Colonic mucosa (tissue), 4 donors: ENCODE results near the gene NLRP9. TPM values are rescaled to one million over a fixed set of nuclear protein-coding genes. Genes with fewer than 3 reads are reported as not detected.
A peak's percentile ranks its signal among the peaks of the same experiment; 100 is the strongest.

ENCODE experiments used
- DNase-seq: peaks from one replicate; pipeline ENCODE4 v3.0.0-alpha.2; 2020
- H3K27ac ChIP-seq: fragments of 200-600 bp; one replicate; pipeline ENCODE4 v1.8.0; 2021
- H3K27me3 ChIP-seq: fragments of 200-600 bp; one replicate; pipeline ENCODE4 v1.8.0; 2021
- H3K36me3 ChIP-seq: fragments of 200-600 bp; one replicate; pipeline ENCODE4 v1.8.0; 2021
- H3K4me1 ChIP-seq: fragments of 200-600 bp; one replicate; pipeline ENCODE4 v1.8.0; 2021; ENCODE audit warnings: mild to moderate bottlenecking
- H3K4me3 ChIP-seq: fragments of 200-600 bp; one replicate; pipeline ENCODE4 v1.8.0; 2021
- H3K9ac ChIP-seq, 2 donors: one replicate each; pipeline ENCODE4 v1.7.0; 2013; ENCODE audit warnings: control low read depth in 2 of 2, low read depth in 2 of 2, low read length in 2 of 2
- H3K9me3 ChIP-seq: fragments of 200-600 bp; one replicate; pipeline ENCODE4 v1.8.0; 2021
- CTCF ChIP-seq: fragments of 200-600 bp; IDR thresholded peaks from one replicate; pipeline ENCODE4 v1.8.0; 2022; ENCODE audit warnings: antibody characterized with exemption, mild to moderate bottlenecking
- intact Hi-C: fragments of 100-400 bp; cut with DNase I; formaldehyde crosslinking; loops from one replicate; pipeline ENCODE4 v1.14.1; 2022
- total RNA-seq, 2 donors: library from RNA; stranded (reverse); fragmentation: NEBNext Ultra II Directional in 1 of 2; extraction: Animal tissue kit (Norgen Biotek cat#: 25700) in 1 of 2; gene quantifications; one replicate each; pipeline ENCODE4 v1.2.1, GENCODE V29; 2021
- donor health status: healthy.
- donor health status: DM: no; HTN: no; CAD: no.
- donor health status: DM: no; HTN: no; CAD: no.

NLRP9 gene
- total RNA-seq, 2 donors from 2014 or later = not detected

- intact Hi-C loops = no loop called here
- H3K4me1 ChIP-seq = peaks cover 39% of the 10 kb centered on the region
These were observed 50.7 kb downstream of the NLRP9 start for GRCh38 chr19:55687281-55688201.

GRCh38 chr19:55686311-55687050, 51.7 kb downstream of the NLRP9 start:
- no peak for DNase-seq

More at GRCh38 chr19:55687281-55688201, 50.7 kb downstream of the NLRP9 start:
- peak; percentile 83 for DNase-seq
- no peak for TF ChIP-seq CTCF
- Histone ChIP-seq H3K9me3 (no peaks in the 10 kb centered on the region), H3K9ac (peak overlapping the region; percentile 52 to 80), H3K27me3 (no peaks in the 10 kb centered on the region), H3K27ac (peak overlapping the region; percentile 82), H3K36me3 (peaks cover 33% of the 10 kb centered on the region), H3K4me3 (no peak overlapping the region)

GRCh38 chr19:55685776-55686175, 52.4 kb downstream of the NLRP9 start:
- no peaks in the 10 kb centered on the region for H3K27me3 ChIP-seq
- no peaks in the 10 kb centered on the region for H3K9me3 ChIP-seq
- no peak overlapping the region for H3K27ac ChIP-seq
- H3K4me1 ChIP-seq = peaks cover 42% of the 10 kb centered on the region
- H3K4me3 ChIP-seq = no peak overlapping the region
- no peak for TF ChIP-seq CTCF
- H3K36me3 ChIP-seq = peaks cover 23% of the 10 kb centered on the region
- H3K9ac ChIP-seq = peak overlapping the region in 1 of 2 donors; percentile 7
- intact Hi-C loops = no loop called here
- no peak for DNase-seq

More at GRCh38 chr19:55686311-55687050, 51.7 kb downstream of the NLRP9 start:
- Histone ChIP-seq H3K4me1 (peaks cover 42% of the 10 kb centered on the region), H3K36me3 (peaks cover 28% of the 10 kb centered on the region), H3K4me3 (no peak overlapping the region), H3K9ac (peak overlapping the region in 1 of 2 donors; percentile 80), H3K27ac (peak overlapping the region; percentile 82), H3K9me3 (no peaks in the 10 kb centered on the region), H3K27me3 (no peaks in the 10 kb centered on the region)
- intact Hi-C loops = no loop called here
- no peak for TF ChIP-seq CTCF

GRCh38 chr19:55684946-55685681, 53.1 kb downstream of the NLRP9 start:
- Histone ChIP-seq H3K27me3 (no peaks in the 10 kb centered on the region), H3K27ac (peak overlapping the region; percentile 89), H3K9me3 (no peaks in the 10 kb centered on the region), H3K36me3 (peaks cover 17% of the 10 kb centered on the region), H3K4me1 (peaks cover 42% of the 10 kb centered on the region), H3K9ac (peak overlapping the region in 1 of 2 donors; percentile 78), H3K4me3 (no peak overlapping the region)
- no peak for DNase-seq
- TF ChIP-seq CTCF = no peak
- intact Hi-C loops = no loop called here
